ENCODE measurements around the gene UBE2QL1.

The UBE2QL1 gene

GRCh38 chr5:6493681-6494454, 45.2 kb downstream of the UBE2QL1 start:
- Histone ChIP-seq H3K36me3 (ENCODE audit: control insufficient read depth in 1 of 2, insufficient read depth in 2 of 2, low read length in 2 of 2) (no peaks in the 10 kb centered on the region), H3K27ac (ENCODE audit: low read length) (no peak overlapping the region), H3K4me3 (ENCODE audit: low read depth in 1 of 2, low read length in 2 of 2) (no peak overlapping the region), H3K4me1 (ENCODE audit: control insufficient read depth in 1 of 2, insufficient read depth in 2 of 2, low read length in 2 of 2) (no peaks in the 10 kb centered on the region), H3K27me3 (ENCODE audit: low read depth, low read length) (no peaks in the 10 kb centered on the region), H3K9me3 (ENCODE audit: control insufficient read depth in 1 of 2, low read length in 2 of 2) (no peaks in the 10 kb centered on the region)

- Histone ChIP-seq H3K27me3 (ENCODE audit: low read depth, low read length) (no peaks in the 10 kb centered on the region), H3K27ac (ENCODE audit: low read length) (no peak overlapping the region), H3K9me3 (ENCODE audit: control insufficient read depth in 1 of 2, low read length in 2 of 2) (no peaks in the 10 kb centered on the region), H3K4me3 (ENCODE audit: low read depth in 1 of 2, low read length in 2 of 2) (no peak overlapping the region), H3K36me3 (ENCODE audit: control insufficient read depth in 1 of 2, insufficient read depth in 2 of 2, low read length in 2 of 2) (no peaks in the 10 kb centered on the region), H3K4me1 (ENCODE audit: control insufficient read depth in 1 of 2, insufficient read depth in 2 of 2, low read length in 2 of 2) (no peaks in the 10 kb centered on the region)
Observed at GRCh38 chr5:6494939-6495338, 46.3 kb downstream of the UBE2QL1 start.

- Histone ChIP-seq H3K27ac (ENCODE audit: low read length) (no peak overlapping the region), H3K27me3 (ENCODE audit: low read depth, low read length) (no peaks in the 10 kb centered on the region), H3K4me1 (ENCODE audit: control insufficient read depth in 1 of 2, insufficient read depth in 2 of 2, low read length in 2 of 2) (no peaks in the 10 kb centered on the region), H3K4me3 (ENCODE audit: low read depth in 1 of 2, low read length in 2 of 2) (no peak overlapping the region), H3K9me3 (ENCODE audit: control insufficient read depth in 1 of 2, low read length in 2 of 2) (no peaks in the 10 kb centered on the region), H3K36me3 (ENCODE audit: control insufficient read depth in 1 of 2, insufficient read depth in 2 of 2, low read length in 2 of 2) (no peaks in the 10 kb centered on the region)
Observed at GRCh38 chr5:6495433-6496206, 47.0 kb downstream of the UBE2QL1 start.

GRCh38 chr5:6496207-6496584, 47.5 kb downstream of the UBE2QL1 start:
- no peaks in the 10 kb centered on the region for H3K36me3 ChIP-seq (ENCODE audit: control insufficient read depth in 1 of 2, insufficient read depth in 2 of 2, low read length in 2 of 2)
- no peaks in the 10 kb centered on the region for H3K4me1 ChIP-seq (ENCODE audit: control insufficient read depth in 1 of 2, insufficient read depth in 2 of 2, low read length in 2 of 2)

GRCh38 chr5:6496636-6497035, 48.0 kb downstream of the UBE2QL1 start:
- Histone ChIP-seq H3K4me1 (ENCODE audit: control insufficient read depth in 1 of 2, insufficient read depth in 2 of 2, low read length in 2 of 2) (no peaks in the 10 kb centered on the region), H3K27me3 (ENCODE audit: low read depth, low read length) (no peaks in the 10 kb centered on the region), H3K4me3 (ENCODE audit: low read depth in 1 of 2, low read length in 2 of 2) (no peak overlapping the region), H3K27ac (ENCODE audit: low read length) (no peak overlapping the region), H3K36me3 (ENCODE audit: control insufficient read depth in 1 of 2, insufficient read depth in 2 of 2, low read length in 2 of 2) (no peaks in the 10 kb centered on the region), H3K9me3 (ENCODE audit: control insufficient read depth in 1 of 2, low read length in 2 of 2) (no peaks in the 10 kb centered on the region)

More at GRCh38 chr5:6496207-6496584, 47.5 kb downstream of the UBE2QL1 start:
- H3K27ac ChIP-seq (ENCODE audit: low read length): no peak overlapping the region
- no peaks in the 10 kb centered on the region for H3K9me3 ChIP-seq (ENCODE audit: control insufficient read depth in 1 of 2, low read length in 2 of 2)
- H3K27me3 ChIP-seq (ENCODE audit: low read depth, low read length): no peaks in the 10 kb centered on the region
- H3K4me3 ChIP-seq (ENCODE audit: low read depth in 1 of 2, low read length in 2 of 2): no peak overlapping the region

- Histone ChIP-seq H3K27ac (ENCODE audit: low read length) (no peak overlapping the region), H3K4me1 (ENCODE audit: control insufficient read depth in 1 of 2, insufficient read depth in 2 of 2, low read length in 2 of 2) (no peaks in the 10 kb centered on the region), H3K36me3 (ENCODE audit: control insufficient read depth in 1 of 2, insufficient read depth in 2 of 2, low read length in 2 of 2) (no peaks in the 10 kb centered on the region), H3K9me3 (ENCODE audit: control insufficient read depth in 1 of 2, low read length in 2 of 2) (no peaks in the 10 kb centered on the region), H3K27me3 (ENCODE audit: low read depth, low read length) (no peaks in the 10 kb centered on the region), H3K4me3 (ENCODE audit: low read depth in 1 of 2, low read length in 2 of 2) (no peak overlapping the region)
Observed at GRCh38 chr5:6497262-6497661, 48.6 kb downstream of the UBE2QL1 start.

GRCh38 chr5:6498968-6499367, 50.3 kb downstream of the UBE2QL1 start:
- H3K9me3 ChIP-seq (ENCODE audit: control insufficient read depth in 1 of 2, low read length in 2 of 2): peaks cover 0 to 5% of the 10 kb centered on the region in 2 donors
- no peak overlapping the region for H3K27ac ChIP-seq (ENCODE audit: low read length)
- H3K36me3 ChIP-seq (ENCODE audit: control insufficient read depth in 1 of 2, insufficient read depth in 2 of 2, low read length in 2 of 2): no peaks in the 10 kb centered on the region
- H3K4me1 ChIP-seq (ENCODE audit: control insufficient read depth in 1 of 2, insufficient read depth in 2 of 2, low read length in 2 of 2): no peaks in the 10 kb centered on the region
- no peaks in the 10 kb centered on the region for H3K27me3 ChIP-seq (ENCODE audit: low read depth, low read length)
- no peak overlapping the region for H3K4me3 ChIP-seq (ENCODE audit: low read depth in 1 of 2, low read length in 2 of 2)

GRCh38 chr5:6501701-6502100, 53.0 kb downstream of the UBE2QL1 start:
- no peaks in the 10 kb centered on the region for H3K27me3 ChIP-seq (ENCODE audit: low read depth, low read length)
- peaks cover 0 to 5% of the 10 kb centered on the region in 2 donors for H3K9me3 ChIP-seq (ENCODE audit: control insufficient read depth in 1 of 2, low read length in 2 of 2)
- H3K4me1 ChIP-seq (ENCODE audit: control insufficient read depth in 1 of 2, insufficient read depth in 2 of 2, low read length in 2 of 2): no peaks in the 10 kb centered on the region
- H3K27ac ChIP-seq (ENCODE audit: low read length): no peak overlapping the region
- H3K4me3 ChIP-seq (ENCODE audit: low read depth in 1 of 2, low read length in 2 of 2): no peak overlapping the region
- no peaks in the 10 kb centered on the region for H3K36me3 ChIP-seq (ENCODE audit: control insufficient read depth in 1 of 2, insufficient read depth in 2 of 2, low read length in 2 of 2)

- H3K4me3 ChIP-seq (ENCODE audit: low read depth in 1 of 2, low read length in 2 of 2): no peak overlapping the region
Observed at GRCh38 chr5:6502421-6502820, 53.8 kb downstream of the UBE2QL1 start.

GRCh38 chr5:6503342-6503741, 54.7 kb downstream of the UBE2QL1 start:
- Histone ChIP-seq H3K4me1 (ENCODE audit: control insufficient read depth in 1 of 2, insufficient read depth in 2 of 2, low read length in 2 of 2) (no peaks in the 10 kb centered on the region), H3K27ac (ENCODE audit: low read length) (no peak overlapping the region), H3K36me3 (ENCODE audit: control insufficient read depth in 1 of 2, insufficient read depth in 2 of 2, low read length in 2 of 2) (no peaks in the 10 kb centered on the region), H3K9me3 (ENCODE audit: control insufficient read depth in 1 of 2, low read length in 2 of 2) (peaks cover 0 to 5% of the 10 kb centered on the region in 2 donors), H3K27me3 (ENCODE audit: low read depth, low read length) (no peaks in the 10 kb centered on the region), H3K4me3 (ENCODE audit: low read depth in 1 of 2, low read length in 2 of 2) (no peak overlapping the region)

More at GRCh38 chr5:6502421-6502820, 53.8 kb downstream of the UBE2QL1 start:
- no peaks in the 10 kb centered on the region for H3K27me3 ChIP-seq (ENCODE audit: low read depth, low read length)
- no peaks in the 10 kb centered on the region for H3K4me1 ChIP-seq (ENCODE audit: control insufficient read depth in 1 of 2, insufficient read depth in 2 of 2, low read length in 2 of 2)
- no peak overlapping the region for H3K27ac ChIP-seq (ENCODE audit: low read length)
- H3K36me3 ChIP-seq (ENCODE audit: control insufficient read depth in 1 of 2, insufficient read depth in 2 of 2, low read length in 2 of 2): no peaks in the 10 kb centered on the region
- peaks cover 0 to 5% of the 10 kb centered on the region in 2 donors for H3K9me3 ChIP-seq (ENCODE audit: control insufficient read depth in 1 of 2, low read length in 2 of 2)

GRCh38 chr5:6504677-6505415, 56.2 kb downstream of the UBE2QL1 start:
- H3K27me3 ChIP-seq (ENCODE audit: low read depth, low read length): no peaks in the 10 kb centered on the region
- H3K4me3 ChIP-seq (ENCODE audit: low read depth in 1 of 2, low read length in 2 of 2): no peak overlapping the region
- H3K27ac ChIP-seq (ENCODE audit: low read length): no peak overlapping the region
- H3K4me1 ChIP-seq (ENCODE audit: control insufficient read depth in 1 of 2, insufficient read depth in 2 of 2, low read length in 2 of 2): no peaks in the 10 kb centered on the region
- H3K36me3 ChIP-seq (ENCODE audit: control insufficient read depth in 1 of 2, insufficient read depth in 2 of 2, low read length in 2 of 2): no peaks in the 10 kb centered on the region
- H3K9me3 ChIP-seq (ENCODE audit: control insufficient read depth in 1 of 2, low read length in 2 of 2): peaks cover 0 to 5% of the 10 kb centered on the region in 2 donors
